Activated T-cell treated with anti-CD3 and anti-CD28 coated beads, Interleukin-2, amount 50 U/mL, for 24 hours (primary cell): ENCODE data around the gene MYH16.
A peak's percentile ranks its signal among the peaks of the same experiment; 100 is the strongest.
"Not testable (repeated sequence)": the region's sequence is repeated elsewhere in the genome, so short reads cannot be mapped to it uniquely, and the experiment has no call there.

Experiments
- DNase-seq: peaks from one replicate; pipeline ENCODE4 v3.0.0-alpha.2; 2020
- H3K27ac Mint-ChIP-seq: 2 replicates; pipeline ENCODE4 v1.8.0; 2020; ENCODE audit warnings: mild to moderate bottlenecking, mixed read lengths
- H3K27me3 Mint-ChIP-seq: 2 replicates; pipeline ENCODE4 v1.8.0; 2020; ENCODE audit warnings: mixed read lengths
- H3K36me3 Mint-ChIP-seq: 2 replicates; pipeline ENCODE4 v1.8.0; 2020; ENCODE audit warnings: low read depth, mixed read lengths
- H3K4me1 Mint-ChIP-seq: 2 replicates; pipeline ENCODE4 v1.8.0; 2020; ENCODE audit warnings: low read depth, mixed read lengths
- H3K4me3 Mint-ChIP-seq: 2 replicates; pipeline ENCODE4 v1.8.0; 2020; ENCODE audit warnings: mild to moderate bottlenecking, moderate library complexity, mixed read lengths
- H3K9me3 Mint-ChIP-seq: 2 replicates; pipeline ENCODE4 v1.8.0; 2020; ENCODE audit warnings: mixed read lengths

MYH16 gene

GRCh38 chr7:99272476-99273045, at the start of gene MYH16:
Gene MYH16, plus strand, starts transcription at chr7:99272839.
- Mint-ChIP-seq H3K4me1 (peaks cover 20% of the 10 kb centered on the region), H3K27me3 (no peaks in the 10 kb centered on the region), H3K27ac (peak within 1 kb of the TSS; percentile 94), H3K9me3 (no peaks in the 10 kb centered on the region), H3K4me3 (no peak within 1 kb of the TSS), H3K36me3 (no peaks in the 10 kb centered on the region)
- no peak for DNase-seq

GRCh38 chr7:99224263-99224898, 48.3 kb upstream of the MYH16 start:
- H3K9me3 Mint-ChIP-seq, H3K27me3 Mint-ChIP-seq, H3K27ac Mint-ChIP-seq, DNase-seq, H3K4me3 Mint-ChIP-seq, H3K4me1 Mint-ChIP-seq, H3K36me3 Mint-ChIP-seq: not testable (repeated sequence)

- no peak for DNase-seq
- no peak overlapping the region for H3K27ac Mint-ChIP-seq
- no peaks in the 10 kb centered on the region for H3K9me3 Mint-ChIP-seq
- H3K4me1 Mint-ChIP-seq = peaks cover 7% of the 10 kb centered on the region
- H3K4me3 Mint-ChIP-seq = no peak overlapping the region
- no peaks in the 10 kb centered on the region for H3K27me3 Mint-ChIP-seq
- H3K36me3 Mint-ChIP-seq = no peaks in the 10 kb centered on the region
Observed at GRCh38 chr7:99224899-99225265, 47.8 kb upstream of the MYH16 start.

GRCh38 chr7:99229234-99229633, 43.4 kb upstream of the MYH16 start:
- Mint-ChIP-seq H3K36me3 (no peaks in the 10 kb centered on the region), H3K27ac (no peak overlapping the region), H3K27me3 (no peaks in the 10 kb centered on the region), H3K4me1 (peaks cover 7% of the 10 kb centered on the region), H3K4me3 (no peak overlapping the region), H3K9me3 (no peaks in the 10 kb centered on the region)
- DNase-seq = no peak

- no peaks in the 10 kb centered on the region for H3K4me1 Mint-ChIP-seq
- no peak for DNase-seq
- no peak overlapping the region for H3K4me3 Mint-ChIP-seq
- no peaks in the 10 kb centered on the region for H3K9me3 Mint-ChIP-seq
- no peaks in the 10 kb centered on the region for H3K36me3 Mint-ChIP-seq
- H3K27ac Mint-ChIP-seq = no peak overlapping the region
- no peaks in the 10 kb centered on the region for H3K27me3 Mint-ChIP-seq
Observed at GRCh38 chr7:99232082-99232770, 40.4 kb upstream of the MYH16 start.

- not testable (repeated sequence) for H3K4me1 Mint-ChIP-seq, H3K36me3 Mint-ChIP-seq, DNase-seq, H3K27me3 Mint-ChIP-seq, H3K9me3 Mint-ChIP-seq, H3K27ac Mint-ChIP-seq, H3K4me3 Mint-ChIP-seq
Observed at GRCh38 chr7:99232955-99233354, 39.7 kb upstream of the MYH16 start.

GRCh38 chr7:99234185-99234584, 38.5 kb upstream of the MYH16 start:
- Mint-ChIP-seq H3K9me3 (no peaks in the 10 kb centered on the region), H3K36me3 (no peaks in the 10 kb centered on the region), H3K27me3 (no peaks in the 10 kb centered on the region), H3K27ac (no peak overlapping the region), H3K4me3 (no peak overlapping the region), H3K4me1 (no peaks in the 10 kb centered on the region)
- DNase-seq = no peak

- DNase-seq = no peak
- Mint-ChIP-seq H3K27ac (no peak overlapping the region), H3K9me3 (no peaks in the 10 kb centered on the region), H3K27me3 (peaks cover 4% of the 10 kb centered on the region), H3K36me3 (no peaks in the 10 kb centered on the region), H3K4me1 (no peaks in the 10 kb centered on the region), H3K4me3 (no peak overlapping the region)
Observed at GRCh38 chr7:99235925-99236324, 36.7 kb upstream of the MYH16 start.

GRCh38 chr7:99237876-99238275, 34.8 kb upstream of the MYH16 start:
- not testable (repeated sequence) for H3K27me3 Mint-ChIP-seq, H3K9me3 Mint-ChIP-seq, H3K27ac Mint-ChIP-seq, H3K4me3 Mint-ChIP-seq, DNase-seq, H3K36me3 Mint-ChIP-seq, H3K4me1 Mint-ChIP-seq

- Mint-ChIP-seq H3K9me3 (no peaks in the 10 kb centered on the region), H3K36me3 (no peaks in the 10 kb centered on the region), H3K27me3 (peaks cover 7% of the 10 kb centered on the region), H3K4me1 (no peaks in the 10 kb centered on the region), H3K4me3 (no peak overlapping the region), H3K27ac (no peak overlapping the region)
- no peak for DNase-seq
Observed at GRCh38 chr7:99238558-99239341, 33.9 kb upstream of the MYH16 start.

- DNase-seq = no peak
- Mint-ChIP-seq H3K9me3 (no peaks in the 10 kb centered on the region), H3K27ac (no peak overlapping the region), H3K4me1 (no peaks in the 10 kb centered on the region), H3K27me3 (peaks cover 11% of the 10 kb centered on the region), H3K4me3 (no peak overlapping the region), H3K36me3 (no peaks in the 10 kb centered on the region)
Observed at GRCh38 chr7:99242682-99243081, 30.0 kb upstream of the MYH16 start.

GRCh38 chr7:99243751-99244337, 28.8 kb upstream of the MYH16 start:
- Mint-ChIP-seq H3K36me3 (no peaks in the 10 kb centered on the region), H3K27me3 (peaks cover 11% of the 10 kb centered on the region), H3K4me1 (no peaks in the 10 kb centered on the region), H3K27ac (no peak overlapping the region), H3K4me3 (no peak overlapping the region), H3K9me3 (no peaks in the 10 kb centered on the region)
- DNase-seq = no peak

GRCh38 chr7:99244939-99245338, 27.7 kb upstream of the MYH16 start:
- Mint-ChIP-seq H3K27me3 (peaks cover 13% of the 10 kb centered on the region), H3K4me3 (no peak overlapping the region), H3K9me3 (no peaks in the 10 kb centered on the region), H3K36me3 (no peaks in the 10 kb centered on the region), H3K4me1 (no peaks in the 10 kb centered on the region), H3K27ac (no peak overlapping the region)
- no peak for DNase-seq

GRCh38 chr7:99248391-99249095, 24.1 kb upstream of the MYH16 start:
- Mint-ChIP-seq H3K27me3 (peaks cover 17% of the 10 kb centered on the region), H3K4me3 (no peak overlapping the region), H3K36me3 (no peaks in the 10 kb centered on the region), H3K9me3 (no peaks in the 10 kb centered on the region), H3K4me1 (no peaks in the 10 kb centered on the region), H3K27ac (no peak overlapping the region)
- DNase-seq = no peak
